Stimulated activated CD4-positive, alpha-beta T cell treated with anti-CD3 and anti-CD28 coated beads, TNF-alpha, amount 100 ng/mL, for 24 hours (primary cell): Measurements from ENCODE around the gene PTBP3.
"Not testable (repeated sequence)": the region's sequence is repeated elsewhere in the genome, so short reads cannot be mapped to it uniquely, and the experiment has no call there.

ENCODE experiments used
- DNase-seq, 3 experiments: peaks; one replicate each; pipeline ENCODE4 v3.0.0-alpha.2; 2020; ENCODE audit warnings: low read depth in 3 of 3

The PTBP3 gene

DNA sequence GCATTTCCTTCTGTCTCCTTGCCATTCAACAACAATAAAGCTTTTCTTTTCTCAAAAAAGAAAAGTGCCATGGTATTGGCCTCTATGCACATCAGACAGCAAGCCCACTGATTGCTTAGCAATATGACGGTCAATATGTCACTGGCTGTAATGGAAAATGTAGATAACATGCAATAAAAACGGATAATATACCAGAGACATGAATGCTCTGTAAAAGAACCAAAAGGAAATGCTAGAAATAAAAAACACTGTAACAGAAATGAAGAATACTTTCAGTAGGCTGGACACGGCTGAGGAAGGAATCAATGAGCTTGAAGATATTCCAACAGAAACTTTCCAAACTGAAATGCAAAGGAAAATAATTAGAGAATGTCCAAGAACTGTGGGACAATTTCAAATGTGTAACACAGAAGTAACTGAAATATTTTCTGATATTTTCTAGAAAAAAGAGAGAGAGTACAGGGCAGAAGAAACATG lies 10.0 kb downstream of the PTBP3 start:
- DNase-seq, result no peak

DNA sequence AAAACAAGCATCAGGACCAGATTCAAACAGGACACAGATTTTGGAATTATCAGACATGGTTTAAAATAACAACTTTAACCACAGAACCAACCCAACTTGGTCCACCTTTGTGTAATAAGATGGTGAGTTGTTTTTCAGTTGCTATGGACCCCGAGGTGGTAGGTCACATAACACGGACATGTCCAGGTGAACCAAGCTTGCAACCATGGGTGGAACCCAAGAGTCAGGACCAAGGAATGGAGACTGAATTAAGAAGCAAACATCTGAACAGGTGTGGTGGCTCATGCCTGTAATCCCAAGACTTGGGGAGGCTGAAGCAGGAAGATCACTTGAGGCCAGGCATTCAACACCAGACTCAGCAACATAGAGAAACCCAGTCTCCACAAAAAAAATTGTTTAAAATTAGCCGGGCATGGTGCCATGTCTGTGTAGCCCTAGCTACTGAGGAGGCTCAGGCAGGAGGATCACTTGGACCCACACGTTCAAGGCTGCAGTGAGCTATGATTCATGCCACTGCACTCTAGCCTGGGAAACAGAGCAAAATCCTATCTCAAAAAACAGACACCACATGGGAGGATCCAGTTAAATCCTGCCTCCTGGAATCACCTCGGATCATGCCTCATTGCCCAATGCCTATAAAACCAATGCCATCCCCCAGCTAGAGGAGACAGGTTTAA lies 10.6 kb downstream of the PTBP3 start:
- no peak for DNase-seq

GRCh38 chr9:112316258-112316943 lies 17.0 kb downstream of the PTBP3 start:
- no peak for DNase-seq

DNA sequence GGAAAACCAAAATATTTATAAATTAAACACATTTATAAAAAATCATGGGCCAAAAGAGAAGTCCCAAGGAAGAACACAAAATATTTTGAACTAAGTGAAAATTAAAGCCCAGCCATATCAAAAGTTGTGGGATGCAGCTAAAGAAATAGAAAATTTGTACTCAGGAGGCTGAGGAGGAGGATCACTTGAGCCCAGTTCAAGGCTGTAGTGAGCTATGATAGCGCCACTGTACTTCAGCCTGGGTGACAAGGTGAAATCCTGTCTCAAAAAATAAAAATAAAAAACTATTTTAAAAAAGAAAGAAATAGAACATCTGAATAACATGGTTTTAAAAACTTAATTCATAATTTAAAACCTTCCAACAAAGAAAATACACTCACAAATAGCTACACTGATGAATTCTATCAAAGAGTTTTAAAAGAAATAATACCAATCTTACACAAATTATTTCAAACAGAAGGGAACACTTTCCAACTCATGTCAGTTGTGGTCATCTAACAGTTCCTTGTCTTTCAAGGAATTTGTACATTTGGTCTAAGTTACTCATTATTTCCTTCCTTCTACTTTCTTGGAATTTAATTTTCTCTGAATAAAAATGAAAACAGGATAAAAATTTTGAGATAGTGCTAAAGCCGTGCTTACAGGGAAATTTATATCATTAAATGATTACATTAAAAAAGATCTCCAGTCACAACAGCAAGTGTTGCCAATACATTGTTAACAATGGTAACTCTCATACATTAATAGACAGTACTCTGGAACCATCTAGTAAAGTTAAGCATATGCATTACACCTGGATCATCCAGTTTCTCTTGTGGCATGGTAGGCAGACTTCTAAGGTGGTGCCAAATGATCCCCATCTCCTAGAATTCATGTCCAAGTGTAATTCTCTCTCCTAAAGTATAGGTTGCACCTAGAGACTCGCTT lies 17.8 kb downstream of the PTBP3 start:
- no peak for DNase-seq

DNA sequence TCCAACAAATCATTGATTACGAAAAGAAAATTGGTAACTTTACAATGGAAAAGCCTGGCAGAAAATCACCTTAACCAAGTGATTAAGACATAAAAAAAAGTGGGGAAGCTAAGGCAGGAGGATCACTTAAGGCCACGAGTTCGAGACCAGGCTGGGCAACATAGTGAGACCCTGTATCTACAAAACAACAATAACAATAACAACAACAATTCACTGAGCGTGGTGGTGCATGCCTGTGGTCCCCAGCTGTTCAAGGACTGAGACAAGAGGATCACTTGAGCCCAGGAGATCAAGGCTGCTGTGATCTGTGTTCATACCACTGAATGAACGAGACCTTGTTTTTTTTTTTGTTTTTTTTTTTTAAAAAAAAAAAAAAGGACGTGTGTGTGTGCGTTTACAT lies 21.3 kb downstream of the PTBP3 start:
- DNase-seq, result no peak

DNA sequence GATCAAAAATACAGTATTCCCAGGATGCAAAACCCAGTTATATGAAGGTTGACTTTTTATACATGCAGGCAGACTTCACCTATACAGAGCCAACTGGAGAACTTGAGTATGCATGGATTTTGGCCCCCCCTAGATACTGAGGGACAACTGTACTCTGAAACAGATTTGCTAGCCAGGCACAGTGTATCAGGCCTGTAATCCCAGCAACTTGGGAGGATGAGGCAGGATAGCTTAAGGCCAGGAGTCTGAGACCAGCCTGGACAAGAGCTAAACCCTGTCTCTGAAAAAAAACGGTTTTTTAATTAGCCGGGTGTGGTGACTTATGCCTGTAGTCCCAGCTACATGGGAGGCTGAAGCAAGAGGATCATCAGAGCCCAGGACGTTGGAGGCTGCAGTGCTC lies 21.9 kb downstream of the PTBP3 start:
- DNase-seq, result no peak

- no peak for DNase-seq
Measured at GRCh38 chr9:112310826-112311225, 22.6 kb downstream of the PTBP3 start.

GRCh38 chr9:112308588-112308987 lies 24.8 kb downstream of the PTBP3 start:
- DNase-seq, result no peak

DNA sequence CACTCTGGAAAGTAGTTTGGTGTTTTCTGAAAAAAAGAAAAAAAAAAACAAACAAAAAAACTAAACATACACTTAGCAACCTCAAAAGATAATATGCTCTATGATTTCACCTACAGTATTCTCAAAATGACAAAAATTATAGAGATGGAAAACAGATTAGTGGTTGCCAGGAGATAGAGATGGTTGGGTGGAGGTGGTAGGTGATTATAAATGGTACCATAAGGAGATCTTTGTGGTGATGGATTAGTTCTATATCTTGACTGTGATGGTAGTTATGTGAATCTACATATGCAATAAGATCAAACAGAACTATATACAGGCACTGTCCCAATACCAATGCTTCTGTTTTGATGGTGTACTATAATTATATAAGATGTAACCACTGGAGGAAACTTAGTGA lies 32.0 kb downstream of the PTBP3 start:
- no peak for DNase-seq

DNA sequence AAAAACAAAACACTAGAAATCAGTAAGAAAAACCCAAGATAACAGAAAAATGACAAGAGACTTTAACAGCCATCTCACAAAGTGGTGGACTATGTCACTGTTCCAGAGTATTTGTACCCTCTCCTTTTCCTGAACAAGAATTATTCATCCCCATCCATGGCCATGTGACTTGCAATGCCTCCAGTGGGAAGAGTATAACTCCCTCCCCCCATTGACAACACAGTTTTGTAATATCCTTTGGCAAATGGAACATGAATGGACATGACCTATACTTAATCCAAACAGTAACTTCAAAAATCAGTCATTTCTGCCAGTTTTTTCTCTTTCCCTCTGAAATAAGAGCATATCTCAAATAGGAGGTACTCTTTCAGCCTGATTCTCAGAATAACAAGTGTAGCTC lies 33.9 kb downstream of the PTBP3 start:
- DNase-seq, result no peak

DNA sequence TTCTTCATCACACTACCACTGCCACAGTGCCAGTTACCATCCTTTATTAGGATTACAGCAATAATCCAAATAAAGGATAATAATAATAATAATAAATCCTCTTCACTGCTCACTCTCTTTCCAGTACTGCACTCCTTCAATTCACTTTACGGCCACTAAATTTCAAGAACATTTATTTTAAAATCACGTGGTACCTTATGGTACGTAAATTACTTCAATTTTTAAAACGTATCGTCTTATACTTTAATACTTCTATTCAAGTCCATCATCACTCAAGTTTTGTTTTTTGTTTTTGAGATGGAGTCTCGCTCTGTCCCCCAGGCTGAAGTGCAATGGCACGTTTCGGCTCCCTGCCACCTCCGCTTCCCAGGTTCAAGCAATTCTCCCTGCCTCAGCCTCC lies 36.5 kb downstream of the PTBP3 start:
- no peak for DNase-seq

GRCh38 chr9:112295174-112295573 lies 38.2 kb downstream of the PTBP3 start:
- DNase-seq, result no peak

DNA sequence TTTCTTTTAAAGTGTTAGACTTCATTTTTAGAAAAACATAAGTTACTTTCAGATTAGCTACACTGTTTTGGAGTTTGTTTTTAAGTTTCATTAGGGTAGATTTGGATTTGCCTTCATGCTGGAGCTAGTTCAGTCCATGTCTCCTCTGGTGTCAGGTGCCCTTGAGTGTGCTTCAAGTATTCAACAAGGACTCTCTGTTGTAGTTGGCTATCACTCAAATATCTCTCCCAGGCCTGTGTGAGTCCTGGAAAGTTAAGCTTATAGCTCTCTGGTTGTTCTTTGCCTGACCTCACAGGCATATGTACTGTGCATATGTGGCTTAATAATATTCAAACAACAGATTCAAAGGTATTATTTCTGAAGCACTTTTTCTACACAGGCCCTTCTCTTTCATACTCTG lies 45.4 kb downstream of the PTBP3 start:
- DNase-seq, result no peak

DNA sequence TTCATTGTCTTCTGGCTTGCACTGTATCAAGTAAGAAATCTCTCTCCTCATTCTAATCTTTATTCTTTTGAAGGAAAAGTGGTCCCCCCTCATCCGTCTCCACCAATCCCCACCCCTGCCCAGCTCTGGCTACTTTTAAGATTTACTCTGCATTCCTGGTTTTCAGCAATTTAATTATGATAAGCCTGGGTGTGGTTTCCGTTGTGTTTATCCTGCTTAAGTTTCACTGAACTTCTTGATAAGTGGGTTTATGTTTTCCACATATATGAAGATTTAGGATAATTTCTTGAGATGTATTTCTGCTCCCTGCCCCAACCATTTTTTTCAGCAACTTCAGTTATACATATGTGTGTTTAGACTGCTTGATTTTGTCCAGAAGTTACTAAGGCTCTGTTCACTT lies 46.5 kb downstream of the PTBP3 start:
- no peak for DNase-seq

- no peak for DNase-seq
Measured at GRCh38 chr9:112285056-112285455, 48.4 kb downstream of the PTBP3 start.

GRCh38 chr9:112283582-112284253 lies 49.7 kb downstream of the PTBP3 start:
- DNase-seq, result no peak

DNA sequence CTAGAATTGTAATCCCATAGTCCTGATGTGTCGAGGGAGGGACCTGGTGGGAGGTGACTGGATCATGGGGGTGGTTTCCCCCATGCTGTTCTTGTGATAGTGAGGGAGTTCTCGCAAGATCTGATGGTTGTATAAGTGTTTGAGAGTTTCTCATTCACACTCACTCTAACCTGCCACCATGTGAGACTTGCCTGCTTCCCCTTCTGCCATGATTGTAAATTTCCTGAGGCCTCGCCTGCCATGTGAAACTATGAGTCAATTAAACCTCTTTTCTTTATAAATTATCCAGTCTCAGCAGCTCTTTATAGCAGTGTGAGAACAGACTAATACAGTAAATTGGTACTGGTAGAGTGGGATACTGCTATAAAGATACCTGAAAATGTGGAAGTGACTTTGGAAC lies 50.6 kb downstream of the PTBP3 start:
- DNase-seq, result not testable (repeated sequence)

DNA sequence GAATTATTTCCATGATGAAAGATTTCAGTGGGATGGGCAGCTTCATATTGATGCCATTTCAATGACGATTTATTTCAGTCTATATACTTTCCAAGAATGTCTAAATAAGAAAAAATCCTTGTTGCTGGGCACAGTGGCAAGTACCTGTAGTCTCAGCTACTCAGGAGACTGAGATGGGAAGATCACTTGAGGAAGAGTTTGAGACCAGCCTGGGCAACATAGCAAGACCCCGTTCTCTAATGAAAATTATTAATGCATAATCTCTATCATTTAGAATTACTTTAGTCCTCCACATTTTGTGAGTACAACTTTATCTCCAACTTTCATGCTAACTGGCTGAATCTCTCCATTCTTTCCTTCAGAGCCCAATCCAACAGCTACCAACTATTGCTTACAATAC lies 52.5 kb downstream of the PTBP3 start:
- DNase-seq, result no peak

DNA sequence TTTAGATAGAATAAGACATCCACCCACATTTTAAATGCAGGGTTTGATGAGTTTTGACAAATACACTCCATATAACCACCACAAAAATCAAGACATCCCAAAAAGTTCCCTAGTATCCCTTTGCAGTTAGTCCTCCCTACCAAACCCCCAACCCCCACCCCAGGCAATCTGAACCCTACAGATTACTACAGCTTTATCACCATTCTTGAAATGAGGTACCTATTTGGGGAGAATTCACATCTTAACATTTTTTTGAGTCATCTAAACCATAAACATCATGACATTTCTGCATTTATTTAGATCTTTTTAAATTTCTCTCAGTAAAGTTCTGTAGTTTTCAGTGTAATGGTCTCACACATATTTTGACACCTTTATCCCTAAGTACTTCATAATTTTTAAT lies 53.9 kb downstream of the PTBP3 start:
- DNase-seq, result no peak

- DNase-seq, result no peak
Measured at GRCh38 chr9:112278152-112278551, 55.3 kb downstream of the PTBP3 start.

DNA sequence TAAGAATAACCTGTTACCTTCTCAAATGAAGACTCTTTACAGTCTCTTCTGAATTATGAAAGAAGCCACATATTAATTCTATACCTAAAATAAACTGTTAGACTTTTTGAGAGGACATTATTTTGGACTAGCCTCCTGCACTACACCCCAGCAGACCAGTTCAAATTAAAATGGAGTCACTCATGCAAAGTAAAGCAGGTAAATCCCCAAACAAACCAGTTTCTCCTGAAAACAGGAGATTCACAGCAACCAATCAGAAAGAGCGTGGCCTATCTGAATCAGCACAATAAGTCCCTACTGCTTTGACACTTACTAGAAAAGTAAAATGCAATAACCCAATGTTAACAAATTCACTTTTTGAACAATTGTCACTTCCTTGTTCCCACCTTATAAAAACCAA lies 58.8 kb downstream of the PTBP3 start:
- no peak for DNase-seq

DNA sequence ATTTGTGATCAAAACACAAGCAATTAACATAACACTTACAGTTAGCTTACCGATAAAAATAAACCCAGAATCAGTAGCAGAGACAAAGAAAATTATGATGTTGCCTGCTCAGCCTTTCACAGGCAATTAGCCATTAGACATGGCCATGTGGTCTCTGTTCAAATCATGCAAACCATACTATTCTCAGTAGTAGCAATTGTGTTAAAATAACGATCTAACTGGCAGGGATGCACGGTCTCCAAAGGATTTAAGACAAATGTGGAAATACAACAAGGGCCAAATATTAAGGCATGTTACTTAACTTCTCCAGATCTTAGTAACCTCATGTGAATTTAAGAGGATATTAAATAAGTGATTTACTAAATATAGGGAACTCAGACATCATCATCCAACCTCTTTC lies 59.5 kb downstream of the PTBP3 start:
- DNase-seq, result no peak
